Upper lobe of left lung (tissue), 6 donors: ENCODE results near the gene TJP3. TPM values are rescaled to one million over a fixed set of nuclear protein-coding genes. Genes with fewer than 3 reads are reported as not detected.

ENCODE experiments used
- ATAC-seq, 2 donors: fragments of 200-7000 bp; cut with Tn5 transposase; one replicate each; pipeline ENCODE4 v1.9.1; 2022; ENCODE audit warnings: mild to moderate bottlenecking in 2 of 2, moderate library complexity in 2 of 2; ENCODE audit not compliant: low FRiP score in 2 of 2
- DNase-seq, 2 donors: peaks; one replicate each; pipeline ENCODE4 v3.0.0-alpha.2; 2019 to 2020
- H3K27ac ChIP-seq, 4 donors: fragments of 200-600 bp; sonication (generic); one replicate each; pipeline ENCODE4 v1.5.1; 2016 to 2019
- H3K27me3 ChIP-seq, 4 donors: fragments of 200-600 bp; sonication (generic); one replicate each; pipeline ENCODE4 v1.5.1; 2017 to 2019
- H3K36me3 ChIP-seq, 4 donors: fragments of 200-600 bp; sonication (generic); one replicate each; pipeline ENCODE4 v1.5.1; 2016 to 2019
- H3K4me1 ChIP-seq, 4 donors: fragments of 200-600 bp; sonication (generic); one replicate each; pipeline ENCODE4 v1.5.1; 2018 to 2019
- H3K4me3 ChIP-seq, 4 donors: fragments of 200-600 bp; sonication (generic); one replicate each; pipeline ENCODE4 v1.5.1; 2017 to 2019; ENCODE audit warnings: mild to moderate bottlenecking in 2 of 4, moderate library complexity in 1 of 4
- H3K9me3 ChIP-seq, 4 donors: fragments of 200-600 bp; sonication (generic); one replicate each; pipeline ENCODE4 v1.5.1; 2018 to 2019
- EP300 ChIP-seq, 4 donors: sonication (generic); formaldehyde crosslinking; IDR thresholded peaks; one replicate each; pipeline ENCODE4 v1.5.1; 2017; ENCODE audit warnings: antibody characterized with exemption in 4 of 4, control low read depth in 2 of 4
- POLR2A ChIP-seq, 4 donors: fragments of 450-650 bp; IDR thresholded peaks; one replicate each; pipeline ENCODE4 v1.5.1; 2016 to 2017; ENCODE audit warnings: antibody characterized with exemption in 4 of 4, mild to moderate bottlenecking in 2 of 4
- POLR2AphosphoS5 ChIP-seq, 2 donors: sonication (generic); formaldehyde crosslinking; IDR thresholded peaks; one replicate each; pipeline ENCODE4 v1.5.1; 2017; ENCODE audit warnings: antibody characterized with exemption in 2 of 2
- WGBS, 2 donors: methylation state at CpG; one replicate each; pipeline ENCODE4 v1.1.5; 2017 to 2018; 5-methylcytosine and 5-hydroxymethylcytosine counted together
- total RNA-seq, 6 donors: library from RNA; depleted of rRNA in 4 of 6; stranded (reverse); fragments of >200 nt in 4 of 6; gene quantifications; one replicate each; pipeline versions ENCODE4 v1.1.0 to v1.2.1, GENCODE V29; 2016 to 2021
- TF ChIP-seq, protein P1 (sequence below), 6 experiments: fragments of 450-650 bp in 4 of 6; fragments of 200-600 bp in 2 of 6; sonication (generic) in 2 of 6; IDR thresholded peaks; one replicate each; pipeline ENCODE4 v1.5.1; 2016 to 2019; ENCODE audit warnings: antibody characterized with exemption in 6 of 6
- donor health status: DM: no; HTN: no; CAD: no; lungs with moderate emphysema.
- donor health status: DM: no; HTN: yes; CAD: no; lungs with severe emphysema.

TJP3 gene
- total RNA-seq, 6 donors from 2014 or later: 27.2 to 94.3 (median 55.5) TPM

DNA sequence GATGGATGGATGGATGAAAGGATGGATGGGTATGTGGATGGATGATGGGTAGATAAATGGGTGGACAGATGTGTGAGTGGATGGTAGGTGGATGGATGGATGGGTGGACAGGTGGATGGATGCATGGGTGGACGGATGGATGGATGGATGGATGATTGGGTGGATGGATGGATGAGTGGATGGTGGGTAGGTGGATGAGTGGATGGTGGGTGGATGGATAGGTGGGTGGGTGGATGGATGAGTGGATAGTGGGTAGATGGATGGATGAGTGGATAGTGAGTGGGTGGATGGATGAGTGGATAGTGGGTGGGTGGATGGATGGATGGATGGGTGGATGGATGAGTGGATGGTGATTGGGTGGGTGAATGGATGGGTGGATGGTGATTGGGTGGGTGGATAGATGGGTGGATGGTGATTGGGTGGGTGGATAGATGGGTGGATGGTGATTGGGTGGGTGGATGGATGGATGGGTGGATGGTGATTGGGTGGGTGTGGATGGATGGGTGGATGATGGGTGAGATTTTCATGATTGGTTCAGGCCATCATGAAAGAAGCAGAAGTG, 68.4 kb downstream of the TJP3 start:
- peaks cover 0 to 2% (median 0%) of the 10 kb centered on the region in 4 donors for H3K36me3 ChIP-seq
- H3K4me3 ChIP-seq: no peak overlapping the region
- H3K9me3 ChIP-seq: peaks cover 3 to 13% (median 6%) of the 10 kb centered on the region in 4 donors
- H3K4me1 ChIP-seq: no peaks in the 10 kb centered on the region
- H3K27me3 ChIP-seq: no peaks in the 10 kb centered on the region
- ATAC-seq: no peak
- 84 to 94% methylated on average over 1 of the region's 1 CpG for WGBS, 2 donors
- no peak for DNase-seq
- no peak overlapping the region for H3K27ac ChIP-seq
- TF ChIP-seq POLR2AphosphoS5 (IDR thresholded peaks at IDR 0.05): no peak
- TF ChIP-seq EP300 (IDR thresholded peaks at IDR 0.05): no peak
- no peak for TF ChIP-seq POLR2A (IDR thresholded peaks at IDR 0.05)
- TF ChIP-seq, protein P1, sequence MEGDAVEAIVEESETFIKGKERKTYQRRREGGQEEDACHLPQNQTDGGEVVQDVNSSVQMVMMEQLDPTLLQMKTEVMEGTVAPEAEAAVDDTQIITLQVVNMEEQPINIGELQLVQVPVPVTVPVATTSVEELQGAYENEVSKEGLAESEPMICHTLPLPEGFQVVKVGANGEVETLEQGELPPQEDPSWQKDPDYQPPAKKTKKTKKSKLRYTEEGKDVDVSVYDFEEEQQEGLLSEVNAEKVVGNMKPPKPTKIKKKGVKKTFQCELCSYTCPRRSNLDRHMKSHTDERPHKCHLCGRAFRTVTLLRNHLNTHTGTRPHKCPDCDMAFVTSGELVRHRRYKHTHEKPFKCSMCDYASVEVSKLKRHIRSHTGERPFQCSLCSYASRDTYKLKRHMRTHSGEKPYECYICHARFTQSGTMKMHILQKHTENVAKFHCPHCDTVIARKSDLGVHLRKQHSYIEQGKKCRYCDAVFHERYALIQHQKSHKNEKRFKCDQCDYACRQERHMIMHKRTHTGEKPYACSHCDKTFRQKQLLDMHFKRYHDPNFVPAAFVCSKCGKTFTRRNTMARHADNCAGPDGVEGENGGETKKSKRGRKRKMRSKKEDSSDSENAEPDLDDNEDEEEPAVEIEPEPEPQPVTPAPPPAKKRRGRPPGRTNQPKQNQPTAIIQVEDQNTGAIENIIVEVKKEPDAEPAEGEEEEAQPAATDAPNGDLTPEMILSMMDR (IDR thresholded peaks at IDR 0.05): no peak

DNA sequence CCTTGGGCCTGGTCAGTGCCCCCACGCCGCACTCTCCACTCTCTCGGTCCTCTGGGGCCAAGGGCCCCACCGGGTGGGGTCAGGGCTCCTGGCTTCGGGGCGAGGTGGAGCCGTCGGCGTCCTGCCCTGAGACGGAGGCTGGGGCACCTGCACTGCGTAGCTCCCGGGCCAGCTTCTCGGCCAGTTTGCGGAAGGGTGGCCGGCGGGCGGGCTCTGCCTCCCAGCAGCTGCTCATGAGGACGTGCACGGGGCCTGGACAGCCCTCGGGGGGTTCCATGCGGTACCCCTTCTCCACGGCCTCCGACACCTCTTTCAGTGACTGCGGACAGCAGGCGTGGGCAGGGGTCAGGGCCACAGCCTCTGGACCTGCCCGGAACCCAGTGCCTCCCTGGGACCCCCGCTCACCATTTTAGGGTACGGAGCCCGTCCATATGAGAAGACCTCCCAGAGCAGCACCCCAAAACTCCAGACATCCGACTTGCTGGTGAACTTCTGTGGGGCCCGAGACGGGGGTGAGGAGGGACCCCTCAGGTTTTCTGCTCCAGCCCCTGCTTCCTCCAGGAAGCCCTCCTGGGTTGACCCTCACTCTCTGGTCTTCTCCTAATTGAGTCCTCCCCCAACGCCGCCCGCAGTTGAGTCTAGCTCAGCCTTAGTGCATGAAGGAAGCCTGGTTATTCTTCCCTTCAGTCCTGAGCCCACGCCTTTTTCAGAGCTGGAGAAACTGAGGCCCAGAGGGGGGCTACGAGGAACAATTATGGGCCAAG, 70.1 kb downstream of the TJP3 start:
- whole genome bisulfite sequencing, 2 donors: 91 to 94% methylated on average over 19 to 35 of the region's 37 CpGs
- peaks cover 0 to 10% (median 0%) of the 10 kb centered on the region in 4 donors for H3K36me3 ChIP-seq
- TF ChIP-seq, protein P1 (IDR thresholded peaks at IDR 0.05): no peak
- TF ChIP-seq POLR2AphosphoS5 (IDR thresholded peaks at IDR 0.05) (no peak), POLR2A (IDR thresholded peaks at IDR 0.05) (no peak), EP300 (IDR thresholded peaks at IDR 0.05) (no peak)
- H3K27ac ChIP-seq: no peak overlapping the region
- no peaks in the 10 kb centered on the region for H3K4me1 ChIP-seq
- no peaks in the 10 kb centered on the region for H3K27me3 ChIP-seq
- H3K4me3 ChIP-seq: no peak overlapping the region
- ATAC-seq: no peak
- DNase-seq: peak in 1 of 2 donors; percentile 84
- H3K9me3 ChIP-seq: peaks cover 12 to 27% (median 17%) of the 10 kb centered on the region in 4 donors

DNA sequence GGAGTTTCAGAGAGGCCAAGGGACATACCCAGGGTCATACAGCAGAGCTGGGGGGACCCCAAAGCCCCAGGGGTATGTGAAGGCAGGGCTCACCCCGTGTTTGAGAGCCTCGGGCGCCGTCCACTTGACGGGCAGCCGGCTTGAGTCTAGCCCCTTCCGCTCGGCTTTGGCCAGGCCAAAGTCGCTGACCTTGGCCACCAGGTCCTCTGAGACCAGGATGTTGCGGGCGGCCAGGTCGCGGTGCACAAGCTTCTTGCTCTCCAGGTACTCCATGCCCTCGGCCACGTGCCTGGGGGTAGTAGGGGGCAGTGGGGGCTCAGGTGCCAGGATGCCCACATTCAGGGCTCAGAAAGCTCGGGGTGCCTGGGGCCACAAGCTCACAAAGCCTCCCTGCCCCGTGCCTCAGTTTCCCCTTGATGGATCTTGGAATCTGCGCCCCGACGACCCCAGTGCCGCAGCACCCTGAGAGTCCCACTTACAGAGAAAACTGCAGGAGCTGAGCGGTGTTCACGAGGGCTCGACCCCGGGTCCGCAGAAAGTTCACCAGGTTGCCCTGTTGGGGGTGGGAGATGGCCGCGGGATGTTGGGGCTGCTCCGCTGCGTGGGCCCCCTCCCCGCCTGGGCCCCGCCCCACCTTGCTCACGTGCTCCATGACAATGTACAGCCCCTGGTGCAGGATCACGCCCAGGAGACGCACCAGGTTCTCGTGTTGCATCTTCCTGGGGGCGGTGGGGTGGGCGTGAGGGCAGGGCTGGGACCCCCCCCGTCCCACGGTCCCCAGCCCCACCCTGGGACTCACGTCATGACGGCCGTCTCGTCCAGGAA, 70.9 kb downstream of the TJP3 start:
- TF ChIP-seq POLR2AphosphoS5 (IDR thresholded peaks at IDR 0.05) (no peak), POLR2A (IDR thresholded peaks at IDR 0.05) (no peak), EP300 (IDR thresholded peaks at IDR 0.05) (no peak)
- TF ChIP-seq, protein P1 (IDR thresholded peaks at IDR 0.05): no peak
- Histone ChIP-seq H3K4me1 (no peaks in the 10 kb centered on the region), H3K9me3 (peaks cover 12 to 27% (median 17%) of the 10 kb centered on the region in 4 donors), H3K27ac (no peak overlapping the region), H3K36me3 (peaks cover 0 to 10% (median 0%) of the 10 kb centered on the region in 4 donors), H3K4me3 (no peak overlapping the region), H3K27me3 (no peaks in the 10 kb centered on the region)
- no peak for ATAC-seq
- 75 to 85% methylated on average over 4 to 44 of the region's 44 CpGs for WGBS, 2 donors
- DNase-seq: peak in 1 of 2 donors; percentile 80

DNA sequence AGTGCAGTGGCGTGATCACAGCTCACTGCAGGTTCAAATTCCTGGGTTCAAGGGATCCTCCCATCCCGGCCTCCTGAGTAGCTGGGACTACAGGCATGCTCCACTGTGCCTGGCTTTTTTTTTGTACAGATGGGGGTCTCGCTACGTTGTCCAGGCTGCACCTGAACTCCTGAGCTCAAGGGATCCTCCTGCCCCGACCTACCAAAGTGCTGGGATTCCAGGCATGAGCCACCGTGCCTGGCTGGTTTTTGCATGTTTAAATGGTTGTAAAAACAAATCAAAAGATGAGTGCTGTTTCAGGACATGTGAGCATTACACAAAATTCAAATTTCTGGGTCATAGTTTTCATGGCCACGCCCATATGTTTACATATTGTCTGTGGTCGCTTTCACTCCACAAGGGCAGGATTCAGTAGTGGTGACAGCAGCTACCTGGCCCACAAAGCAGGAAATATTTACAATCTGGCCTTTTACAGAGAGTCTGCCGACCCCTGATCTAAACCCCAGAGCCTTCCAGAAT, 72.7 kb downstream of the TJP3 start:
- Histone ChIP-seq H3K4me1 (peaks cover 0 to 13% (median 4%) of the 10 kb centered on the region in 4 donors), H3K36me3 (peaks cover 0 to 10% (median 0%) of the 10 kb centered on the region in 4 donors), H3K27me3 (peaks cover 0 to 4% (median 2%) of the 10 kb centered on the region in 4 donors), H3K27ac (no peak overlapping the region), H3K9me3 (peaks cover 12 to 27% (median 17%) of the 10 kb centered on the region in 4 donors), H3K4me3 (no peak overlapping the region)
- no peak for ATAC-seq
- WGBS, 2 donors: 84 to 89% methylated on average over 9 of the region's 9 CpGs
- DNase-seq: no peak
- TF ChIP-seq POLR2A (IDR thresholded peaks at IDR 0.05) (no peak), EP300 (IDR thresholded peaks at IDR 0.05) (no peak), POLR2AphosphoS5 (IDR thresholded peaks at IDR 0.05) (no peak)
- TF ChIP-seq, protein P1 (IDR thresholded peaks at IDR 0.05): no peak
